ENCODE results near the gene PGA5. TPM values are rescaled to one million over a fixed set of nuclear protein-coding genes. Genes with fewer than 3 reads are reported as not detected.
A peak's percentile ranks its signal among the peaks of the same experiment; 100 is the strongest.
"Not testable (repeated sequence)": the region's sequence is repeated elsewhere in the genome, so short reads cannot be mapped to it uniquely, and the experiment has no call there.

Gene PGA5
- 1 to 10 TPM in 1 of 4 donors, under 1 TPM in 3; 0.43 to 3.8 (median 0.72) TPM for polyA plus RNA-seq
- long read RNA-seq, donor 1: 0 reads
- long read RNA-seq, donor 2: 0 reads
- long read RNA-seq, donor 3: 0 reads
- long read RNA-seq, donor 4: 0 reads
- long read RNA-seq, donor 5: 0 reads
- long read RNA-seq, donor 6, partial matches to known transcripts: 0 of 1 reads
- long read RNA-seq, donor 6, other reads (novel, unspliced or antisense): 0 of 1 reads
- long read RNA-seq, donor 7: 0 reads
- long read RNA-seq, donor 8: 0 reads
- long read RNA-seq, donor 9: 0 reads
- long read RNA-seq, donor 10: 0 reads

- not testable (repeated sequence) for H3K36me3 ChIP-seq (ENCODE audit: control insufficient read depth in 3 of 3, insufficient read depth in 2 of 3, low read depth in 1 of 3, low read length in 3 of 3); DNase-seq; H3K4me1 ChIP-seq (ENCODE audit: control insufficient read depth in 3 of 3, insufficient read depth in 2 of 3, low read depth in 1 of 3, low read length in 2 of 3); FAIRE-seq; H3K27ac ChIP-seq (ENCODE audit: low read depth in 1 of 3, low read length in 2 of 3); H3K27me3 ChIP-seq (ENCODE audit: control insufficient read depth in 3 of 3, insufficient read depth in 3 of 3, low read length in 3 of 3); H3K4me3 ChIP-seq (ENCODE audit: low read depth in 1 of 3, low read length in 3 of 3); H3K9me3 ChIP-seq (ENCODE audit: control insufficient read depth in 2 of 2, insufficient read depth in 1 of 2, low read depth in 1 of 2, low read length in 1 of 2)
- WGBS, 3 donors: no CpG with 5 or more reads among the region's 8 CpGs
These were observed at the start of gene PGA5 for GRCh38 chr11:61240875-61241274. Gene PGA5 (plus strand): TSS chr11:61241175. CDS start chr11:61241227, 52 bp downstream.

- DNase-seq (no peak), FAIRE-seq (no peak)
- WGBS, 3 donors: 21 to 35% (median 33%) methylated on average over 9 to 12 of the region's 12 CpGs
- H3K36me3 ChIP-seq (ENCODE audit: control insufficient read depth in 3 of 3, insufficient read depth in 2 of 3, low read depth in 1 of 3, low read length in 3 of 3): no peaks in the 10 kb centered on the region
- H3K27ac ChIP-seq (ENCODE audit: low read depth in 1 of 3, low read length in 2 of 3): no peak overlapping the region
- H3K4me1 ChIP-seq (ENCODE audit: control insufficient read depth in 3 of 3, insufficient read depth in 2 of 3, low read depth in 1 of 3, low read length in 2 of 3): peaks cover 0 to 8% (median 0%) of the 10 kb centered on the region in 3 donors
- H3K4me3 ChIP-seq (ENCODE audit: low read depth in 1 of 3, low read length in 3 of 3): no peak overlapping the region
- peaks cover 0 to 6% of the 10 kb centered on the region in 2 donors for H3K9me3 ChIP-seq (ENCODE audit: control insufficient read depth in 2 of 2, insufficient read depth in 1 of 2, low read depth in 1 of 2, low read length in 1 of 2)
- peaks cover 0 to 5% (median 0%) of the 10 kb centered on the region in 3 donors for H3K27me3 ChIP-seq (ENCODE audit: control insufficient read depth in 3 of 3, insufficient read depth in 3 of 3, low read length in 3 of 3)
These were observed 47.4 kb upstream of the PGA5 start for GRCh38 chr11:61193596-61193995.

DNA sequence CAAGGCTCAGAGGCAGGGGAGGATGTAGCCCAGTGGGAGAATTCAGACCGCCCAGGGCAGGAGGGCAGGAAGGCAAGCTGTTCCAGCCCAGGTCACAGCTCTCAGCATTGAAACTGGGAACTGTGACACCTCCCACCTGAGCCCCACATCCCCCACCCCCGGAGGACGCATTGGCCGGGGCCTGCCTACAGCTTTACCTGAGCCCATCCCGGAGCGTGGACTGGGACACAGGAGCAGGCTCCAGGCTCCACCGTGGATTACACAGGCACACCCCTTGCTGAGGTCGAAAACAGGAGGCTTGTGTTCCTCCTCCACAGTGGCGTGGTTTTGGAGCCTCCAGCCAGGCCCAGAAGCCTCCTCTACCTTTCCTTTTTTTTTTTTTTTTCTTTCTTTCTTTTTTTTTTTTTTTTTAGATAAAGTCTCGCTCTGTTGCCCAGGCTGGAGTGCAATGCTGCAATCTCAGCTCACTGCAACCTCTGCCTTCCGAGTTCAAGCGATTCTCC is 46.8 kb upstream of the PGA5 start:
- Histone ChIP-seq H3K27me3 (ENCODE audit: control insufficient read depth in 3 of 3, insufficient read depth in 3 of 3, low read length in 3 of 3) (peaks cover 0 to 5% (median 0%) of the 10 kb centered on the region in 3 donors), H3K9me3 (ENCODE audit: control insufficient read depth in 2 of 2, insufficient read depth in 1 of 2, low read depth in 1 of 2, low read length in 1 of 2) (peaks cover 0 to 13% of the 10 kb centered on the region in 2 donors), H3K27ac (ENCODE audit: low read depth in 1 of 3, low read length in 2 of 3) (no peak overlapping the region), H3K4me1 (ENCODE audit: control insufficient read depth in 3 of 3, insufficient read depth in 2 of 3, low read depth in 1 of 3, low read length in 2 of 3) (peaks cover 0 to 8% (median 0%) of the 10 kb centered on the region in 3 donors), H3K4me3 (ENCODE audit: low read depth in 1 of 3, low read length in 3 of 3) (no peak overlapping the region), H3K36me3 (ENCODE audit: control insufficient read depth in 3 of 3, insufficient read depth in 2 of 3, low read depth in 1 of 3, low read length in 3 of 3) (no peaks in the 10 kb centered on the region)
- WGBS, 3 donors: 72 to 77% (median 73%) methylated on average over 12 of the region's 12 CpGs
- DNase-seq: no peak
- FAIRE-seq: no peak

DNA sequence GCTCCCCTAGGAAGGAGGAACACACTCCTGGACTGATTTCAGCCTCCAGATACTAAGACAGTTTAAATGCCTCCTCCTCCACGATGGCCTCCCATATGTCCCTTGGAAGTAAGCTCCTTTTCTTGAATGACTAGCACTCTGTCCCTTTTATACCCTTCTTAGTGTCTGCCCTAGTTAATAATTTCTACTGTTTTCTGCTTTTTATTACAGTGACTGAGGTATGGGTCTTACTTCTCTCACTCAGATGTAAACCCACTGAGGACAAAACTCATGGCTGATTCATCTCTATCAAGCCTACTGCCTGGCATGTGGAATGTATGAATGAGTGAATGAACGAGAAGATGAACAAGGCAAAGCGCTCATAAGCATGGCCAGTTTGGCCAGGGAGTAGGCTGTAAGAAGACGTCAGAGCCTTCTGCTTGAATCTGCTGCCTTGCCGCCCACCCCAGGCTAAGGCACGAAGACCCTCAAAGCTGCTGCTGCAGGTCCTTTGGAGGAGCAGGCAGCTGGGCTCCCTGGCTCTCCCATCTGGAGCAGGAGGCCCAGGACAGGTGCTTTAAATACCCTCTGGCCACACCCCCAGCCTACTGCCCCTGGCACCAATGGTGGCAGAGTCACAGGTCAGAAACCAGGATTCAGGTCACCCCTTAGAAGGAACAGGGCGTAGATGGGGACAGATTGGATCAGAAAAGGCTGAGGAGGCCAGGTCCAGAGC is 45.8 kb upstream of the PGA5 start:
- Histone ChIP-seq H3K27me3 (ENCODE audit: control insufficient read depth in 3 of 3, insufficient read depth in 3 of 3, low read length in 3 of 3) (peaks cover 0 to 5% (median 0%) of the 10 kb centered on the region in 3 donors), H3K9me3 (ENCODE audit: control insufficient read depth in 2 of 2, insufficient read depth in 1 of 2, low read depth in 1 of 2, low read length in 1 of 2) (peaks cover 0 to 15% of the 10 kb centered on the region in 2 donors), H3K27ac (ENCODE audit: low read depth in 1 of 3, low read length in 2 of 3) (no peak overlapping the region), H3K36me3 (ENCODE audit: control insufficient read depth in 3 of 3, insufficient read depth in 2 of 3, low read depth in 1 of 3, low read length in 3 of 3) (no peaks in the 10 kb centered on the region), H3K4me1 (ENCODE audit: control insufficient read depth in 3 of 3, insufficient read depth in 2 of 3, low read depth in 1 of 3, low read length in 2 of 3) (peaks cover 0 to 8% (median 0%) of the 10 kb centered on the region in 3 donors), H3K4me3 (ENCODE audit: low read depth in 1 of 3, low read length in 3 of 3) (no peak overlapping the region)
- peak in 1 of 2 donors; percentile 33 for DNase-seq
- no peak for FAIRE-seq
- 55 to 70% (median 55%) methylated on average over 7 of the region's 7 CpGs for WGBS, 3 donors

- FAIRE-seq (no peak), DNase-seq (no peak)
- H3K4me3 ChIP-seq (ENCODE audit: low read depth in 1 of 3, low read length in 3 of 3): no peak overlapping the region
- H3K36me3 ChIP-seq (ENCODE audit: control insufficient read depth in 3 of 3, insufficient read depth in 2 of 3, low read depth in 1 of 3, low read length in 3 of 3): no peaks in the 10 kb centered on the region
- H3K4me1 ChIP-seq (ENCODE audit: control insufficient read depth in 3 of 3, insufficient read depth in 2 of 3, low read depth in 1 of 3, low read length in 2 of 3): peaks cover 0 to 8% (median 0%) of the 10 kb centered on the region in 3 donors
- H3K27ac ChIP-seq (ENCODE audit: low read depth in 1 of 3, low read length in 2 of 3): no peak overlapping the region
- H3K27me3 ChIP-seq (ENCODE audit: control insufficient read depth in 3 of 3, insufficient read depth in 3 of 3, low read length in 3 of 3): peaks cover 0 to 5% (median 0%) of the 10 kb centered on the region in 3 donors
- H3K9me3 ChIP-seq (ENCODE audit: control insufficient read depth in 2 of 2, insufficient read depth in 1 of 2, low read depth in 1 of 2, low read length in 1 of 2): peaks cover 0 to 14% of the 10 kb centered on the region in 2 donors
- 33 to 61% (median 61%) methylated on average over 7 of the region's 7 CpGs for WGBS, 3 donors
These were observed 45.3 kb upstream of the PGA5 start for GRCh38 chr11:61195719-61196118.

- Histone ChIP-seq H3K4me3 (ENCODE audit: low read depth in 1 of 3, low read length in 3 of 3) (no peak overlapping the region), H3K4me1 (ENCODE audit: control insufficient read depth in 3 of 3, insufficient read depth in 2 of 3, low read depth in 1 of 3, low read length in 2 of 3) (peaks cover 0 to 8% (median 0%) of the 10 kb centered on the region in 3 donors), H3K27ac (ENCODE audit: low read depth in 1 of 3, low read length in 2 of 3) (no peak overlapping the region), H3K27me3 (ENCODE audit: control insufficient read depth in 3 of 3, insufficient read depth in 3 of 3, low read length in 3 of 3) (peaks cover 0 to 5% (median 5%) of the 10 kb centered on the region in 3 donors), H3K36me3 (ENCODE audit: control insufficient read depth in 3 of 3, insufficient read depth in 2 of 3, low read depth in 1 of 3, low read length in 3 of 3) (no peaks in the 10 kb centered on the region), H3K9me3 (ENCODE audit: control insufficient read depth in 2 of 2, insufficient read depth in 1 of 2, low read depth in 1 of 2, low read length in 1 of 2) (peaks cover 0 to 11% of the 10 kb centered on the region in 2 donors)
- 29 to 63% (median 33%) methylated on average over 6 of the region's 6 CpGs for WGBS, 3 donors
- FAIRE-seq: no peak
- DNase-seq: no peak
These were observed 42.6 kb upstream of the PGA5 start for GRCh38 chr11:61198361-61198760.

GRCh38 chr11:61198948-61199523 is 41.9 kb upstream of the PGA5 start:
- no peak overlapping the region for H3K4me3 ChIP-seq (ENCODE audit: low read depth in 1 of 3, low read length in 3 of 3)
- H3K4me1 ChIP-seq (ENCODE audit: control insufficient read depth in 3 of 3, insufficient read depth in 2 of 3, low read depth in 1 of 3, low read length in 2 of 3): peaks cover 0 to 8% (median 0%) of the 10 kb centered on the region in 3 donors
- H3K27me3 ChIP-seq (ENCODE audit: control insufficient read depth in 3 of 3, insufficient read depth in 3 of 3, low read length in 3 of 3): peaks cover 0 to 6% (median 5%) of the 10 kb centered on the region in 3 donors
- WGBS, 3 donors: 84 to 90% (median 88%) methylated on average over 4 of the region's 4 CpGs
- DNase-seq (no peak), FAIRE-seq (no peak)
- H3K9me3 ChIP-seq (ENCODE audit: control insufficient read depth in 2 of 2, insufficient read depth in 1 of 2, low read depth in 1 of 2, low read length in 1 of 2): peaks cover 0 to 11% of the 10 kb centered on the region in 2 donors
- no peaks in the 10 kb centered on the region for H3K36me3 ChIP-seq (ENCODE audit: control insufficient read depth in 3 of 3, insufficient read depth in 2 of 3, low read depth in 1 of 3, low read length in 3 of 3)
- H3K27ac ChIP-seq (ENCODE audit: low read depth in 1 of 3, low read length in 2 of 3): no peak overlapping the region

DNA sequence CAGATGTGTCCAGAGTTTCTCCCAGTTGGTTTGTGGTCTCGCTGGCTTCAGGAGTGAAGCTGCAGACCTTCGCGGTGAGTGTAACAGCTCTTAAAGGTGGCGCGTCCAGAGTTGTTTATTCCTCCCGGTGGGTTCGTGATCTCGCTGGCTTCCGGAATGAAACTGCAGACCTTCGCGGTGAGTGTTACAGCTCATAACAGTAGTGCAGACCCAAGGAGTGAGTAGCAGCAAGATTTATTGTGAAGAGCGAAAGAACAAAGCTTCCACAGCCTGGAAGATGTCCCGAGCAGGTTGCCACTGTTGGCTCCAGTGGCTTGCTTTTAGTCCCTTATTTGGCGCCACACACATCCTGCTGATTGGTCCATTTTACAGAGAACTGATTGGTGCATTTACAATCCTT is 39.5 kb upstream of the PGA5 start:
- WGBS, 3 donors: 85 to 94% (median 90%) methylated on average over 14 of the region's 14 CpGs
- no peaks in the 10 kb centered on the region for H3K36me3 ChIP-seq (ENCODE audit: control insufficient read depth in 3 of 3, insufficient read depth in 2 of 3, low read depth in 1 of 3, low read length in 3 of 3)
- H3K4me1 ChIP-seq (ENCODE audit: control insufficient read depth in 3 of 3, insufficient read depth in 2 of 3, low read depth in 1 of 3, low read length in 2 of 3): no peaks in the 10 kb centered on the region
- peaks cover 0 to 6% (median 4%) of the 10 kb centered on the region in 3 donors for H3K27me3 ChIP-seq (ENCODE audit: control insufficient read depth in 3 of 3, insufficient read depth in 3 of 3, low read length in 3 of 3)
- H3K27ac ChIP-seq (ENCODE audit: low read depth in 1 of 3, low read length in 2 of 3): no peak overlapping the region
- peaks cover 0 to 11% of the 10 kb centered on the region in 2 donors for H3K9me3 ChIP-seq (ENCODE audit: control insufficient read depth in 2 of 2, insufficient read depth in 1 of 2, low read depth in 1 of 2, low read length in 1 of 2)
- no peak for FAIRE-seq
- H3K4me3 ChIP-seq (ENCODE audit: low read depth in 1 of 3, low read length in 3 of 3): no peak overlapping the region
- no peak for DNase-seq
